Lower lobe of right lung (tissue), 2 donors: ENCODE data around the gene DRC7. TPM values are rescaled to one million over a fixed set of nuclear protein-coding genes. Genes with fewer than 3 reads are reported as not detected.

Experiments used
- ATAC-seq, 2 donors: fragments of 200-7000 bp; cut with Tn5 transposase; one replicate each; pipeline ENCODE4 v1.9.1; 2020 to 2022; ENCODE audit warnings: mild to moderate bottlenecking in 2 of 2, moderate library complexity in 2 of 2
- DNase-seq: peaks from one replicate; pipeline ENCODE4 v3.0.0-alpha.2; 2020
- H3K27ac ChIP-seq: fragments of 200-600 bp; one replicate; pipeline ENCODE4 v1.8.0; 2022
- H3K27me3 ChIP-seq: fragments of 200-600 bp; one replicate; pipeline ENCODE4 v1.8.0; 2022; ENCODE audit warnings: low read depth
- H3K36me3 ChIP-seq: fragments of 200-600 bp; one replicate; pipeline ENCODE4 v1.8.0; 2022; ENCODE audit warnings: mild to moderate bottlenecking
- H3K4me1 ChIP-seq: fragments of 200-600 bp; one replicate; pipeline ENCODE4 v1.8.0; 2022
- H3K4me3 ChIP-seq: fragments of 200-600 bp; one replicate; pipeline ENCODE4 v1.8.0; 2022; ENCODE audit warnings: mild to moderate bottlenecking
- H3K9me3 ChIP-seq: fragments of 200-600 bp; one replicate; pipeline ENCODE4 v1.8.0; 2022
- CTCF ChIP-seq: fragments of 200-600 bp; IDR thresholded peaks from one replicate; pipeline ENCODE4 v1.8.0; 2022; ENCODE audit warnings: antibody characterized with exemption, mild to moderate bottlenecking
- intact Hi-C: fragments of 100-400 bp; cut with DNase I; formaldehyde crosslinking; loops from one replicate; pipeline ENCODE4 v1.11.0; 2022
- total RNA-seq: library from RNA; stranded (reverse); fragmentation: NEBNext Ultra II Directional; extraction: Animal tissue kit (Norgen Biotek cat#: 25700); gene quantifications from one replicate; pipeline ENCODE4 v1.2.1, GENCODE V29; 2021
- donor health status: DM: no; HTN: yes; CAD: no; lungs with severe emphysema.

DRC7 gene
- total RNA-seq, 1 donor from 2014 or later, result 4.3 TPM

GRCh38 chr16:57763285-57764005 lies 68.8 kb downstream of the DRC7 start:
- Histone ChIP-seq H3K27ac (no peak overlapping the region), H3K4me3 (no peak overlapping the region), H3K9me3 (no peaks in the 10 kb centered on the region), H3K36me3 (peaks cover 85% of the 10 kb centered on the region), H3K27me3 (no peaks in the 10 kb centered on the region), H3K4me1 (no peaks in the 10 kb centered on the region)
- ATAC-seq (no peak), DNase-seq (peak; percentile 30)
- intact Hi-C loops, result no loop called here
- no peak for TF ChIP-seq CTCF

- Histone ChIP-seq H3K27ac (no peak overlapping the region), H3K4me3 (no peak overlapping the region), H3K27me3 (no peaks in the 10 kb centered on the region), H3K4me1 (no peaks in the 10 kb centered on the region), H3K36me3 (peaks cover 85% of the 10 kb centered on the region), H3K9me3 (no peaks in the 10 kb centered on the region)
- no peak for TF ChIP-seq CTCF
- intact Hi-C loops, result no loop called here
- no peak for ATAC-seq
- DNase-seq, result no peak
Measured at GRCh38 chr16:57764006-57764340, 69.4 kb downstream of the DRC7 start.

- Histone ChIP-seq H3K27me3 (no peaks in the 10 kb centered on the region), H3K9me3 (no peaks in the 10 kb centered on the region), H3K4me1 (no peaks in the 10 kb centered on the region), H3K36me3 (peaks cover 85% of the 10 kb centered on the region), H3K4me3 (no peak overlapping the region), H3K27ac (no peak overlapping the region)
- ATAC-seq (peak in 1 of 2 donors; percentile 36), DNase-seq (peak; percentile 39)
- intact Hi-C loops, result no loop called here
- no peak for TF ChIP-seq CTCF
Measured at GRCh38 chr16:57764341-57765159, 69.9 kb downstream of the DRC7 start.

GRCh38 chr16:57765160-57765728 lies 70.6 kb downstream of the DRC7 start:
- no peak for ATAC-seq
- no peak overlapping the region for H3K27ac ChIP-seq
- DNase-seq, result peak; percentile 17
- no peaks in the 10 kb centered on the region for H3K27me3 ChIP-seq
- H3K9me3 ChIP-seq, result no peaks in the 10 kb centered on the region
- TF ChIP-seq CTCF, result no peak
- H3K4me1 ChIP-seq, result no peaks in the 10 kb centered on the region
- intact Hi-C loops, result no loop called here
- H3K36me3 ChIP-seq, result peaks cover 85% of the 10 kb centered on the region
- no peak overlapping the region for H3K4me3 ChIP-seq

- Histone ChIP-seq H3K4me1 (no peaks in the 10 kb centered on the region), H3K27ac (no peak overlapping the region), H3K27me3 (no peaks in the 10 kb centered on the region), H3K9me3 (no peaks in the 10 kb centered on the region), H3K4me3 (no peak overlapping the region), H3K36me3 (peaks cover 88% of the 10 kb centered on the region)
- intact Hi-C loops, result no loop called here
- DNase-seq (peak; percentile 39), ATAC-seq (no peak)
- TF ChIP-seq CTCF, result no peak
Measured at GRCh38 chr16:57766714-57767348, 72.2 kb downstream of the DRC7 start.
